ENCODE measurements around the gene PROSER3.

The PROSER3 gene

DNA sequence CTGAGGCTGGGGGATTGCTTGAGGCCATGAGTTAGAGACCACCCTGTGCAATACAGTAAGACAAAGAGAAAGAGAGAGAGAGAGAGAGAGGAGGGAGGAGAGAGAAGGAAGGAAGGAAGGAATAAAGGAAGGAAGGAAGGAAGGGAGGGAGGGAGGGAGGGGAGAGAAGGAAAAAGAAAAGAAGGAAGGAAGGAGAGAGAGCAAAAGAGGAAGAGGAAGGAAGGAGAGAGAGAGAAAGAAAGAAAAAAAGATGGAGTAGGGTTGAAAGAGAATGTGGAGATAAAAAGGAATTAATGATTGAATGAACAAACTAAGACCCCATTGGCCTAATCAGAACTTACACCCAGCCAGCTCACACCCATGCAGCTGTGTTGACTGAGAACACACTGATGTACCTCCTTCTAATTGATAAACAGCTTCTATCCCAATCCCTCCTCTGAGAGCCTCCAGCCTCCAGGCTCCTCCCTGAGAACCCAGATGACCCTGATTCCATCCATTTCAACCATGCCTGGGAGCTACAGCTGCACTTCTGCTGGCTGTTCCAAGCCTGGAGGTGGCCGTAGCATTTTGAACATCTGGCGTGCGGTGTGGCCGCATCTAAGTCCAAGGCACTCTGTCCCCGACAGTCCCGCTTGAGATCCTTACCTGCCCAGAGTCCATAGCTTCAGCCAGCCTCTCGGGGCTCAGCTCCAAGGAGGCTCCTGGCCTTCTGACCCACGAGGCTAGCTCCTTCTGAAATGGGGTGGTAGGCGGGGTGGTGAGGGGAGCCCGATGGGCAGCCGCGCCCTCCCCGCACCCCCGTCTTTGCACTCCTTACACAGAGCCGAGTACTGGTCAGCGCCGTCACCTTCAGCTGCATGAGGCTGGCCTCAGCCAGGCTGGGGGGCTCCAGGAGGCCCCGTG lies 53.6 kb downstream of the PROSER3 start:
- no peak for DNase-seq (ENCODE audit: extremely low spot score)
- POLR2A ChIA-PET = interaction anchor here (0.5 kb wide), 1 partner anchor 62 kb away, joined by 3 read pairs; no protein-coding TSS in a partner anchor
- no peak for TF ChIP-seq SUZ12 (IDR thresholded peaks at IDR 0.05)
- no peak for TF ChIP-seq L3MBTL2 (conservative IDR thresholded peaks at IDR 0.05)
- no peak for TF ChIP-seq FOXA1 (IDR thresholded peaks at IDR 0.05)
- no peak for TF ChIP-seq SP1 (IDR thresholded peaks at IDR 0.05)
- TF ChIP-seq, protein P1, sequence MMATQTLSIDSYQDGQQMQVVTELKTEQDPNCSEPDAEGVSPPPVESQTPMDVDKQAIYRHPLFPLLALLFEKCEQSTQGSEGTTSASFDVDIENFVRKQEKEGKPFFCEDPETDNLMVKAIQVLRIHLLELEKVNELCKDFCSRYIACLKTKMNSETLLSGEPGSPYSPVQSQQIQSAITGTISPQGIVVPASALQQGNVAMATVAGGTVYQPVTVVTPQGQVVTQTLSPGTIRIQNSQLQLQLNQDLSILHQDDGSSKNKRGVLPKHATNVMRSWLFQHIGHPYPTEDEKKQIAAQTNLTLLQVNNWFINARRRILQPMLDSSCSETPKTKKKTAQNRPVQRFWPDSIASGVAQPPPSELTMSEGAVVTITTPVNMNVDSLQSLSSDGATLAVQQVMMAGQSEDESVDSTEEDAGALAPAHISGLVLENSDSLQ (IDR thresholded peaks at IDR 0.05) = no peak
- TF ChIP-seq ELF4 (IDR thresholded peaks at IDR 0.05) = no peak
- no peak for TF ChIP-seq FOXM1 (IDR thresholded peaks at IDR 0.05; ENCODE audit: borderline replicate concordance)
- TF ChIP-seq ARNT (IDR thresholded peaks at IDR 0.05) = no peak
- no peak for TF ChIP-seq CTBP1 (IDR thresholded peaks at IDR 0.05; ENCODE audit: borderline replicate concordance)
- no peak for TF ChIP-seq ZNF384 (IDR thresholded peaks at IDR 0.05)
- TF ChIP-seq NFRKB (IDR thresholded peaks at IDR 0.05) = no peak
- no peak for TF ChIP-seq FOXK2 (IDR thresholded peaks at IDR 0.05)
- no peak for TF ChIP-seq HDGF (IDR thresholded peaks at IDR 0.05; ENCODE audit: borderline replicate concordance)
- TF ChIP-seq BHLHE40 (IDR thresholded peaks at IDR 0.05; ENCODE audit: borderline replicate concordance) = no peak
- no peak for TF ChIP-seq LEF1 (IDR thresholded peaks at IDR 0.05; ENCODE audit: borderline replicate concordance)
- TF ChIP-seq TARDBP (IDR thresholded peaks at IDR 0.05) = no peak
- CTCF ChIA-PET = no interaction called here

DNA sequence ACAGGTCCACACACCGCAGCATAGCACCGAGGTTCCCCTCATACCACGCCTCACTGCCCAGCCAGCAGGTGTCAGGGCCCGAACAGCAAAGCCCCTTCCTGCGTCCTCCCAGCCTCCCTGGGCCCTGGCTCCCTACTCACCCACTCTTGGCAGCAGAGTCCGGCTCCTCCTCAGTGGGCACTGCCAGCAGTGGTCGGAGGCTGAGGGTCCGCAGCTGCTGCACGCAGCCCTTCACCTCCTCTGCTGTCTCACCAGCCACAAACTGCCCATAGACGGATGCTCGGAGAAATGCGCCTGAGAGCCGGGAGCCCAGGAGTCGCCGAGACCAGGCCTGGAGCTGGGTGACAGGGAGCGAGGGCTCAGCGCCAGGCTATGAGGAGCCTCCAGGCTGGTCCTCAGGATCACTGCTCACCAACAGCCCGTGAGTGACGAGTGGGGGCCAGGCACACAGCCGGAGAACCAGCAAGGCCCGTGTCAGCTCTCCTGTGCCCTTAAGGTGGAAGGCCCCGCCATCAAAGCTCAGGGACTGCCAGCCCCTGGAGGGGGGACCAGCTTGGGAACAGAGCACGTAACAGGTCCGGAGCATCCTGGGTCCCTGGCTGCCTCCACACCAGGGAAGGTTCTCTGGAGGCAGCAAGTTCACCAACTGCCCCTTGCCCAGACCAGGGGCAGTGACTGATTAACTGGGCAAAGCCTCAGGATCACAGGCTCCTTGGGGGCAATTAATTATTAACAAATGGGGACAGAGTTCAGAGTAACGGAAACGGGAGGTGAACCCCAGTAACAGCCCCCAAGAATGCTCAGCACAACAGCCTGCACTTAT lies 54.5 kb downstream of the PROSER3 start, which contains the start of gene PRODH2:
Gene PRODH2 (minus strand): TSS at position 626 of the 823 bp plus-strand sequence. CDS start 40 bp downstream, at position 586.
- TF ChIP-seq ELF4 (IDR thresholded peaks at IDR 0.05) = no peak
- TF ChIP-seq FOXA1 (IDR thresholded peaks at IDR 0.05) = no peak
- TF ChIP-seq FOXK2 (IDR thresholded peaks at IDR 0.05) = no peak
- no peak for TF ChIP-seq ARNT (IDR thresholded peaks at IDR 0.05)
- TF ChIP-seq ZNF384 (IDR thresholded peaks at IDR 0.05) = no peak
- no peak for TF ChIP-seq HDGF (IDR thresholded peaks at IDR 0.05; ENCODE audit: borderline replicate concordance)
- no peak for TF ChIP-seq FOXM1 (IDR thresholded peaks at IDR 0.05; ENCODE audit: borderline replicate concordance)
- TF ChIP-seq CTBP1 (IDR thresholded peaks at IDR 0.05; ENCODE audit: borderline replicate concordance) = no peak
- TF ChIP-seq TARDBP (IDR thresholded peaks at IDR 0.05) = no peak
- TF ChIP-seq SUZ12 (IDR thresholded peaks at IDR 0.05) = no peak
- POLR2A ChIA-PET = interaction anchor here (0.5 kb wide), 1 partner anchor 63 kb away, joined by 3 read pairs; no protein-coding TSS in a partner anchor
- CTCF ChIA-PET = no interaction called here
- DNase-seq (ENCODE audit: extremely low spot score) = no peak

DNA sequence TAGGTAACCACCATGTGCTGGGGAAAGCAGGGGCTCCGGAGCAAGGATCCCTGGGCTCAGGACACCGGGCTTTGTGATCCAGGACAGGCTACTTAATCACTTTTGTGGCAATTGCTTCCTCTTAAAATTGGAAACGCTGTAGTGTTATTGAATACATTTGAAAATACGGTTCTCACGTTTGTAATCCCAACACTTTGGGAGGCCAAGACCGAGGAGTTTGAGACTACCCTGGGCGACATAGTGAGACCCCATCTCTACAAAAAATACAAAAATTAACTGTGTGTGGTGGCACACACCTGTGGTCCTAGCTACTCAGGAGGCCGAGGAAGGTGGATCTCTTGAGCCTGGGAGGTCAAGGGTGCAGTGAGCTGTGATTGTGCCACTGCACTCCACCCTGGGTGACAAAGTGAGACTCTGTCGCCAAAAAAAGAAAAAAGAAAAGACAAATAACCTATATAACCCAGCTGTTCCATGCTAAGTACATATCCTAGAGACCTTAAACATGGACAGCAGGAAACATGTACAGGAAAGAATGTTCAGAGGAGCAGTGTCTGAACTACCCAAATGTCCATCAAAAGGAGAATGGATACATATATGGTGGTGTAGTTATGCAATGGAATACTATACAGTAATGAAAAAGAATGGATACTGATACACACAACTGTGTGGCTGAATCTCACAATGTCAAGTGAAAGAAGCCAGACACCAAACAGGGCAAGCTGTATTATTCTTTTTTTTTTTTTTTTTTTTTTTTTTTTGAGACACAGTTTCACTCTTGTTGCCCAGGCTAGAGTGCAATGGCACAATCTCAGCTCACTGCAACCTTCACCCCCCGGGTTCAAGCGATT lies 55.3 kb downstream of the PROSER3 start:
- no peak for DNase-seq (ENCODE audit: extremely low spot score)
- no peak for TF ChIP-seq SP1 (IDR thresholded peaks at IDR 0.05)
- no peak for TF ChIP-seq FOXA1 (IDR thresholded peaks at IDR 0.05)
- no peak for TF ChIP-seq ZNF384 (IDR thresholded peaks at IDR 0.05)
- no peak for TF ChIP-seq FOXM1 (IDR thresholded peaks at IDR 0.05; ENCODE audit: borderline replicate concordance)
- ChIA-PET POLR2A (no interaction called here), CTCF (no interaction called here)

DNA sequence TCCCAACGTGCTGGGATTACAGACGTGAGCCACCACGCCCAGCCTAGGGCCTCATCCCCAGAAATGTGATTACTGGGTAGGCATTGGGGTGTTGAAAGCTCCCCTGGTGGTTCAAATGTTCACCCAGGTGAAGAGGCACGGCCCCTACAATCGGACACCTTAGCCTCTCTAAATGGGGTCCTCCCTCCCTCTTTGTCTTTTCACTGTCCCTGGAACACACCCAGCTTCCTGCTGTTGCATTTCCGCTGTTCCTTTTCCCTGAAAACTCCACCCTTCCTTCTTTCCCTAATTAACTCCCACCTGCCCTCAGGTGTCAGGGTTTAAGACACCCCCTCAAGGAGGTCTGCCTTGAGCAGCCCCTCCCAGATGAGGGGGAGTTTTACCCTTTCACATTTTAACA lies 58.3 kb downstream of the PROSER3 start:
- ChIA-PET POLR2A (interaction anchor here (0.9 kb wide), 1 partner anchor 76 kb away, joined by 4 read pairs; no protein-coding TSS in a partner anchor), CTCF (no interaction called here)
- no peak for TF ChIP-seq ELF4 (IDR thresholded peaks at IDR 0.05)
- TF ChIP-seq HDGF (IDR thresholded peaks at IDR 0.05; ENCODE audit: borderline replicate concordance) = no peak
- no peak for TF ChIP-seq FOXK2 (IDR thresholded peaks at IDR 0.05)
- no peak for DNase-seq (ENCODE audit: extremely low spot score)

DNA sequence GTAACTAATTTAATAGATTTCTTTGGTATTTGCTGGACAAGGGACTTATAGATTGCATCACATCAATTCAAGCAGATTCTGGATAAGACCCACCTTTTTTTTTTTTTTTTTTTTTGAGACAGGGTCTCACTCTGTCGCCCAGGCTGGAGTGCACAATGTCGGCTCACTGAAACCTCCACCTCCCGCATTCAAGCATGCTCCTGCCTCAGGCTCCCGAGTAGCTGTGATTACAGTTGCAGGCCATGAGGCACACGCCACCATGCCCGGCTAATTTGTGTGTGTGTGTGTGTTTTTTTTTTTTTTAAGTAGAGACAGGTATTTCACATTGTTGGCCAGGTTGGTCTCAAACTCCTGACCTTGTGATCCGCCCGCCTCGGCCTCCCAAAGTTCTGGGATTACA lies 58.9 kb downstream of the PROSER3 start:
- no peak for TF ChIP-seq SUZ12 (IDR thresholded peaks at IDR 0.05)
- TF ChIP-seq HDGF (IDR thresholded peaks at IDR 0.05; ENCODE audit: borderline replicate concordance) = no peak
- TF ChIP-seq ARNT (IDR thresholded peaks at IDR 0.05) = no peak
- no peak for TF ChIP-seq TARDBP (IDR thresholded peaks at IDR 0.05)
- no peak for TF ChIP-seq SP1 (IDR thresholded peaks at IDR 0.05)
- no peak for TF ChIP-seq L3MBTL2 (conservative IDR thresholded peaks at IDR 0.05)
- TF ChIP-seq CTBP1 (IDR thresholded peaks at IDR 0.05; ENCODE audit: borderline replicate concordance) = no peak
- no peak for TF ChIP-seq ZNF384 (IDR thresholded peaks at IDR 0.05)
- no peak for TF ChIP-seq FOXM1 (IDR thresholded peaks at IDR 0.05; ENCODE audit: borderline replicate concordance)
- no peak for TF ChIP-seq LEF1 (IDR thresholded peaks at IDR 0.05; ENCODE audit: borderline replicate concordance)
- no peak for TF ChIP-seq NFRKB (IDR thresholded peaks at IDR 0.05)
- TF ChIP-seq FOXA1 (IDR thresholded peaks at IDR 0.05) = no peak
- TF ChIP-seq FOXK2 (IDR thresholded peaks at IDR 0.05) = no peak
- CTCF ChIA-PET = no interaction called here
- DNase-seq (ENCODE audit: extremely low spot score) = no peak
- POLR2A ChIA-PET = interaction anchor here (0.9 kb wide), 1 partner anchor 76 kb away, joined by 4 read pairs; no protein-coding TSS in a partner anchor

DNA sequence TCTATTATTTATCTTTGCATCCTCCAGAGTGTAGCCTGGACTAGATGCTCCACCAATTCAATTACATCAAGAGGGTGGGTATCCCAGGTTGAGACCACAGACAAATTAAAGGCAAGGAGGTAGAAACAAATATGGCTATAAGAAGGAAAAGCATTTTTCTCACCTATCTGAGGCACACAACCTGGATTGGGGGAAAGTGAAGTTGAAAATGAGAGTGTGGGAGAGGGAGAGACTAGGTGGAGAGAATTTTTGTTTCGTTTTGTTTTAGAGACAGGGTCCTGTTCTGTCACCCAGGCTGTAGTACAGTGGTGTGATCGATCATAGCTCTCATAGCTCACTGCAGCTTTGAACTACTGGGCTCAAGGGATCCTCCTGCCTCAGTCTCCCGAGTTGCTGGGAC lies 60.5 kb downstream of the PROSER3 start:
- CTCF ChIA-PET = interaction anchor here (0.6 kb wide), 1 partner anchor 18 kb away, joined by 4 read pairs; no protein-coding TSS in a partner anchor
- POLR2A ChIA-PET = interaction anchor here (1.6 kb wide), 1 partner anchor 73 kb away, joined by 4 read pairs; the partner anchor contains the start of genes PSENEN and U2AF1L4
- no peak for DNase-seq (ENCODE audit: extremely low spot score)
- TF ChIP-seq SUZ12 (IDR thresholded peaks at IDR 0.05) (no peak), TARDBP (IDR thresholded peaks at IDR 0.05) (no peak), ZNF384 (IDR thresholded peaks at IDR 0.05) (no peak), ELF4 (IDR thresholded peaks at IDR 0.05) (no peak), FOXA1 (IDR thresholded peaks at IDR 0.05) (no peak), L3MBTL2 (conservative IDR thresholded peaks at IDR 0.05) (no peak), LEF1 (IDR thresholded peaks at IDR 0.05; ENCODE audit: borderline replicate concordance) (no peak), FOXK2 (IDR thresholded peaks at IDR 0.05) (no peak), NFRKB (IDR thresholded peaks at IDR 0.05) (no peak)
- TF ChIP-seq, protein P1 (IDR thresholded peaks at IDR 0.05) = no peak
